ENCODE measurements around the gene LAMC3.

- no peak for TF ChIP-seq RAD21 (conservative IDR thresholded peaks at IDR 0.05)
- TF ChIP-seq POLR2AphosphoS5 (IDR thresholded peaks at IDR 0.05): no peak
- no peak for TF ChIP-seq CTCF (IDR thresholded peaks at IDR 0.05; ENCODE audit: poor library complexity, severe bottlenecking)
- TF ChIP-seq EZH2 (IDR thresholded peaks at IDR 0.05; ENCODE audit: borderline replicate concordance, insufficient read depth, low read length, poor library complexity, severe bottlenecking): no peak
- no peak for TF ChIP-seq REST (IDR thresholded peaks at IDR 0.05; ENCODE audit: borderline replicate concordance)
- TF ChIP-seq EP300 (conservative IDR thresholded peaks at IDR 0.05; ENCODE audit: poor library complexity, severe bottlenecking): no peak
These were observed 49.1 kb upstream of the LAMC3 start for GRCh38 chr9:130959809-130960334.

Data from neural cell (in vitro differentiated cells).